Forelimb muscle (tissue), 1 donor: ENCODE results near the gene PLCD4. TPM values are rescaled to one million over a fixed set of nuclear protein-coding genes. Genes with fewer than 3 reads are reported as not detected.

Experiments
- DNase-seq: peaks from one replicate; pipeline ENCODE4 v3.0.0-alpha.2; 2013; ENCODE audit warnings: low read depth
- polyA plus RNA-seq: library from polyadenylated mRNA; unstranded; fragments of 120-200 nt; gene quantifications from one replicate; pipeline ENCODE4 v1.2.1, GENCODE V29; 2013; ENCODE audit not compliant: insufficient read length

The PLCD4 gene
- polyA plus RNA-seq, 1 donor: 63.0 TPM

DNA sequence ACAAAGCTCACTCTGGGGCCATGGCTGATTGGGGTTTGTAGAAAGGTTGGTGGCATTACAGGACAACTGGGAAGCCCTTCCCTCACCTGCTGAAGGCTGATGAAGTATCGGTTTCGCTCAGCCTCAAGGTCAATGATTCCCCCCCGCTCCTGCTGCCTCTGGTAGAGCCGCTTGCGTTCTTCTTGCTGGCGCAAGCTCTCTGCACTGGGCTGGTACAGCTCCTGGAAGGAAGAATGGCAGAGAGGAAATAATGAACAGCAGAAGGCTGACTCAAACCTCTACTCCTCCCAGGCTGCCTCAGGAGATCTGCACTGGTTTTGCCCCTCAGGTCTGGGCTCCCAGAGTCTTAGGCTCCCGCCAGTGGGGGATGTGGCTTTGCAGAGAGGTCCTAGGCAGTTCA is 57.0 kb downstream of the PLCD4 start:
- DNase-seq: no peak

- DNase-seq: no peak
Measured at GRCh38 chr2:218671097-218671653, 63.5 kb downstream of the PLCD4 start.

DNA sequence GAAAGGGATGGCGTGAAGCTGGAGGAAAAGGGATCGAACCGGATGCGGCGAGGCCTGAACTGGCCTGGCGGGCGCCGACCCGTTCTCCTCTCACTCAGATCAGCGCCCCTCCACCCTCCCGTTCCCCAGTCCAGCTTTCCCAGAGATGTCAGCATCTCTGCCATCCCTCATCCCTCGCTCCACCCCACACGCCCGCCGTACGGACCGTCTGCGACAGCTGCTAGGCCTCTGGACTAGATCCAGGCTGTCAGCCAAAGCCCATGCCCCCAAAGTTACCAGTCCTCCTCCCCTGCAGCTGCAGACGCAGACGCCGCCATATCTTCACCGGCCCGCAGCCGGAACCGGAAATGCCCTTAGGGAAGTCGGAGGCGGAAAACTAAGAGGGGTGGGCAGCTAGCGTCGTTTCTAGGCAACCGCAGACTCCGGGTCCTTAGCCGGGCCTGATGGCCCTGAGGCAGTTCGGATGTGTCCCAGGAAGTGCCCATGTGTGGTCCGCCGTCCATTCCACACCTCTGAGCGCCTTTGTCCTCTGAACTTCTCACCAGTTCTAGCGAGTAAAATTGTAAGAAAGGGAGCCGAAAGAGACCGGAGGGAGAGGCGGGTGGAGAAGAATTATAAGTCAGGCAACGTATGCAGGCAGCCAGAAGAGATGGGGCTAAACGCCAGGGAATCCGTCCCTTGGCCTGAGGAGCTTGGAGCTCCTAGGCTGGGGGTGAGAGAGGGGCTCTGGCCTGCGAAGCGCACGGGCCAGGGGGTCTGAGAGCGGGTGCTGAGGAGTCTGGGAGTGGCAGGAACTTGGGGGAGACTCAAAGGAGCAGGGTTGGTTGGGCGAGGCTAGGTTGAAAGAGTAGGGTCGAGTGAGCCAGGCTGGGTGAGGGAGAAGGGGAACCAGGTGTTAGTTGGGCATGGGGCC is 64.2 kb downstream of the PLCD4 start, which contains the start of the genes RNF25 and STK36:
RNF25 (minus strand) TSS at position 349 of the 913 bp plus-strand sequence; CDS start at position 317, 32 bp downstream.
STK36 (plus strand) TSS at position 433 of the 913 bp plus-strand sequence. CDS start 744 bp downstream, outside the sequence.
- DNase-seq: peak; percentile 63

DNA sequence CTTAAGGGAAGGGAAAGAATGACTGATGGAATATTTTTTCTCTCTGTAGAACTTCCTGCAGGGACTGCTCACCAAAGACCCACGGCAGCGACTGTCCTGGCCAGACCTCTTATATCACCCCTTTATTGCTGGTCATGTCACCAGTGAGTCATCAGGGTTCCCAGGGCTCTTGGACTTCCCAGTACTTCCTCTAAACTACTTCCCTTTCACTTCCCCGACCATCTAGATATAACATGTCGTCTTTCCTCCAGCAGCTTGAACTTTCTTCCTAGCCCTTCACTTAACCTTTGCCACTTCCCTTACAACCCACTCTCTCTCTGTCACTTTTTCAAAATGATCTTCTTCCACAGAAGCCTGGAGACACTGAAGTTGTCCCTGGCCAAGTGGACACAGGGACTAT is 71.4 kb downstream of the PLCD4 start:
- DNase-seq: no peak

DNA sequence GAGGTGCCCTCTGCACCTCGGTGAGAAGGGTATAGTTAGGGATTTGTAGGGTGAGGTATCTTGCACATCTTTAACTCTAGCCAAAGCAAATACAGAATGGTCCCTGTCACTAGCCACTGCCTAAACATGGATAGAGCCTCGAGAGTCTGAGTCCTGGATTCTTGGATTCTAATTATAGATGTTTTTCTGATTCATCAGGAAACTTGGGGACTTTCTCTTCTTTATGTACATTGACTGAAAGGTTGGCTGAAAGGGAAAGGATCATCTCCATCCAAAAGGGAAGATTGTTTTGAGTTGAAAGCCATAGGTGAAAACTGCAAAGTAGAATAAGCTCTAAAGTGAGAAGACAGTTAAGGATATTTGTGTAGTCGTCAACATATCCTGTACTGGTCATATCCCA is 72.4 kb downstream of the PLCD4 start:
- no peak for DNase-seq

Other genes with a start within 250 kb of the PLCD4 start
- 0.37 TPM for gene SLC11A1, start 225.6 kb upstream of the PLCD4 start, polyA plus RNA-seq
- gene CTDSP1, start 208.0 kb upstream of the PLCD4 start, polyA plus RNA-seq: 95.5 TPM
- not detected for gene VIL1, start 188.8 kb upstream of the PLCD4 start, polyA plus RNA-seq
- 10.5 TPM for gene USP37, start 39.5 kb upstream of the PLCD4 start, polyA plus RNA-seq
- 37.3 TPM for gene CNOT9, start 39.1 kb upstream of the PLCD4 start, polyA plus RNA-seq
- 12.7 TPM for gene ZNF142, start 51.7 kb downstream of the PLCD4 start, polyA plus RNA-seq
- gene BCS1L, start 51.8 kb downstream of the PLCD4 start, polyA plus RNA-seq: 32.9 TPM
- gene RNF25, start 64.1 kb downstream of the PLCD4 start, polyA plus RNA-seq: 24.2 TPM
- gene STK36, start 64.2 kb downstream of the PLCD4 start, polyA plus RNA-seq: 30.5 TPM
- gene TTLL4, start 102.9 kb downstream of the PLCD4 start, polyA plus RNA-seq: 26.5 TPM
- gene CYP27A1, start 174.2 kb downstream of the PLCD4 start, polyA plus RNA-seq: 21.2 TPM
- 32.9 TPM for gene PRKAG3, start 223.9 kb downstream of the PLCD4 start, polyA plus RNA-seq